Cardiac muscle cell (in vitro differentiated cells and primary cell): ENCODE results near the gene RBMS1. TPM values are rescaled to one million over a fixed set of nuclear protein-coding genes. Genes with fewer than 3 reads are reported as not detected.

ENCODE experiments used
- DNase-seq, 2 donors: peaks; one replicate each; pipeline versions ENCODE4 v3.0.0 to v3.0.0-alpha.2; 2010 to 2017; ENCODE audit warnings: low read depth in 1 of 2, low spot score in 1 of 2
- H3K27ac ChIP-seq: fragments of 200-600 bp; sonication (generic); 2 replicates; pipeline ENCODE4 v1.5.1; 2016
- H3K27me3 ChIP-seq: fragments of 200-600 bp; sonication (generic); 2 replicates; pipeline ENCODE4 v1.6.0; 2016; ENCODE audit warnings: control low read depth
- H3K36me3 ChIP-seq: fragments of 200-600 bp; sonication (generic); 2 replicates; pipeline ENCODE4 v1.5.1; 2016; ENCODE audit warnings: control low read depth
- H3K4me1 ChIP-seq: fragments of 200-600 bp; sonication (generic); 2 replicates; pipeline ENCODE4 v1.8.1; 2017; ENCODE audit warnings: low read depth, mild to moderate bottlenecking, mixed run types
- H3K4me3 ChIP-seq: fragments of 200-600 bp; sonication (generic); 2 replicates; pipeline ENCODE4 v1.5.1; 2016; ENCODE audit warnings: mild to moderate bottlenecking
- H3K9me3 ChIP-seq: fragments of 200-600 bp; sonication (generic); 2 replicates; pipeline ENCODE4 v1.5.1; 2017; ENCODE audit warnings: low read depth, mild to moderate bottlenecking, control low read depth
- polyA plus RNA-seq: library from polyadenylated mRNA; unstranded; fragments of >200 nt; fragmentation: Nextera tagmentation; extraction: Ambion mirVana; gene quantifications from 2 replicates; pipeline ENCODE4 v1.2.1, GENCODE V29; 2016
- total RNA-seq: library from RNA; depleted of rRNA; stranded (reverse); fragments of >200 nt; gene quantifications from 2 replicates; pipeline ENCODE4 v1.2.3, GENCODE V29; 2016
- TF ChIP-seq, protein P1 (sequence below): IDR thresholded peaks from 2 replicates; pipeline ENCODE4 v1.5.1; 2012; ENCODE audit warnings: low read depth, mild to moderate bottlenecking, low read length

The RBMS1 gene
- total and polyA plus RNA-seq, 2 experiments from 2014 or later: 89.5 to 99.9 TPM

GRCh38 chr2:160266037-160266551, 227.5 kb downstream of the RBMS1 start:
- H3K4me1 ChIP-seq: peaks cover 37% of the 10 kb centered on the region
- H3K9me3 ChIP-seq: no peaks in the 10 kb centered on the region
- no peaks in the 10 kb centered on the region for H3K27me3 ChIP-seq
- TF ChIP-seq, protein P1, sequence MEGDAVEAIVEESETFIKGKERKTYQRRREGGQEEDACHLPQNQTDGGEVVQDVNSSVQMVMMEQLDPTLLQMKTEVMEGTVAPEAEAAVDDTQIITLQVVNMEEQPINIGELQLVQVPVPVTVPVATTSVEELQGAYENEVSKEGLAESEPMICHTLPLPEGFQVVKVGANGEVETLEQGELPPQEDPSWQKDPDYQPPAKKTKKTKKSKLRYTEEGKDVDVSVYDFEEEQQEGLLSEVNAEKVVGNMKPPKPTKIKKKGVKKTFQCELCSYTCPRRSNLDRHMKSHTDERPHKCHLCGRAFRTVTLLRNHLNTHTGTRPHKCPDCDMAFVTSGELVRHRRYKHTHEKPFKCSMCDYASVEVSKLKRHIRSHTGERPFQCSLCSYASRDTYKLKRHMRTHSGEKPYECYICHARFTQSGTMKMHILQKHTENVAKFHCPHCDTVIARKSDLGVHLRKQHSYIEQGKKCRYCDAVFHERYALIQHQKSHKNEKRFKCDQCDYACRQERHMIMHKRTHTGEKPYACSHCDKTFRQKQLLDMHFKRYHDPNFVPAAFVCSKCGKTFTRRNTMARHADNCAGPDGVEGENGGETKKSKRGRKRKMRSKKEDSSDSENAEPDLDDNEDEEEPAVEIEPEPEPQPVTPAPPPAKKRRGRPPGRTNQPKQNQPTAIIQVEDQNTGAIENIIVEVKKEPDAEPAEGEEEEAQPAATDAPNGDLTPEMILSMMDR: no peak
- no peak for DNase-seq
- H3K36me3 ChIP-seq: no peaks in the 10 kb centered on the region
- no peak overlapping the region for H3K4me3 ChIP-seq
- H3K27ac ChIP-seq: no peak overlapping the region

DNA sequence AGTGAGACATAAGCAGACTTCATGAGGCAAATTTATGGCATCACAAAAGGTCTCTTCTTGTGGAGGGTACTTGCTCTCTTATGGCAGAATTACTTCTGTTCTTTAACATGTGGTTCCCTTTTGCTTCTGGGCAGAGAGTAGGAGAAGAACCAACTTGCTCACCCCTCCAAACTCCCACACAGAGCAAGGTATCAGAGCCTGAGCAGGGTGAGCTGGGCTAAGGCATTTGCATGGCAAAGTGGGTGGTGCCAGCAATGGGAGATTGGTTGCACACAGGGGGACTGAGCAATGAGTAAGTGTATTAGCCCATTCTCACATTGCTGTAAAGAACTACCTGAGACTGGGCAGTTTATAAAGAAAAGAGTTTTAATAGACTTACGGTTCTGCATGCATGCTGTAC, 229.3 kb downstream of the RBMS1 start:
- no peaks in the 10 kb centered on the region for H3K9me3 ChIP-seq
- H3K27ac ChIP-seq: no peak overlapping the region
- DNase-seq: no peak
- H3K4me1 ChIP-seq: peaks cover 24% of the 10 kb centered on the region
- H3K27me3 ChIP-seq: no peaks in the 10 kb centered on the region
- H3K36me3 ChIP-seq: no peaks in the 10 kb centered on the region
- TF ChIP-seq, protein P1: no peak
- H3K4me3 ChIP-seq: no peak overlapping the region

DNA sequence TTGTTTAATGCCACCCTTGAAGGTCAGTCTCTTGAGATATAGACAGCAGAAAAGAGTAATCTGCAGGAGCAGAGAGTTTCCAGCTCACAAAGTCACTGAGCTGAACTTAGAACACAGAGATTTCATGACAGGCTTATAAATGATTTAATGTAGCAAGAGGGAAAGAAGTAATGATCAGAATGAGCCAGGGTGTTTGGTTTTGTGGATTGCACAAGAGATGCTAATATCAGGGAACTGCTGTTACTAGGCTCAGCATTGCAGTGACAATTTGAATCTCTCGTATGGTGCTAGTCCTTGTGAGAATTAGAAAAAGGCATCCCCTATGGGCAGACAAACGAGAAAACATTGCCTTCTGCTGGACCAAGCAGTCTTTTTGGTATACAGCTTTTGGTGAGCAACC, 231.9 kb downstream of the RBMS1 start:
- DNase-seq: no peak
- TF ChIP-seq, protein P1: no peak
- Histone ChIP-seq H3K4me1 (peaks cover 6% of the 10 kb centered on the region), H3K4me3 (no peak overlapping the region), H3K36me3 (no peaks in the 10 kb centered on the region), H3K27ac (peak overlapping the region; percentile 36), H3K9me3 (no peaks in the 10 kb centered on the region), H3K27me3 (no peaks in the 10 kb centered on the region)

GRCh38 chr2:160258492-160258805, 235.2 kb downstream of the RBMS1 start:
- H3K4me3 ChIP-seq: no peak overlapping the region
- H3K27ac ChIP-seq: no peak overlapping the region
- H3K9me3 ChIP-seq: no peaks in the 10 kb centered on the region
- no peaks in the 10 kb centered on the region for H3K27me3 ChIP-seq
- TF ChIP-seq, protein P1: no peak
- peaks cover 10% of the 10 kb centered on the region for H3K4me1 ChIP-seq
- H3K36me3 ChIP-seq: no peaks in the 10 kb centered on the region
- DNase-seq: no peak

- H3K27me3 ChIP-seq: no peaks in the 10 kb centered on the region
- H3K27ac ChIP-seq: no peak overlapping the region
- no peak overlapping the region for H3K4me3 ChIP-seq
- H3K36me3 ChIP-seq: no peaks in the 10 kb centered on the region
- TF ChIP-seq, protein P1: no peak
- H3K4me1 ChIP-seq: peaks cover 10% of the 10 kb centered on the region
- H3K9me3 ChIP-seq: no peaks in the 10 kb centered on the region
- DNase-seq: no peak
These were observed 235.7 kb downstream of the RBMS1 start for GRCh38 chr2:160257743-160258491.
